HG03520 (cell line): ENCODE results near the gene CORIN.
"Not testable (repeated sequence)": the region's sequence is repeated elsewhere in the genome, so short reads cannot be mapped to it uniquely, and the experiment has no call there.

Experiments
- ATAC-seq: cut with Tn5 transposase; IDR thresholded peaks from one replicate; pipeline ENCODE4 v1.9.1; 2021; ENCODE audit warnings: mild to moderate bottlenecking, moderate library complexity; ENCODE audit not compliant: unreplicated experiment

CORIN gene

DNA sequence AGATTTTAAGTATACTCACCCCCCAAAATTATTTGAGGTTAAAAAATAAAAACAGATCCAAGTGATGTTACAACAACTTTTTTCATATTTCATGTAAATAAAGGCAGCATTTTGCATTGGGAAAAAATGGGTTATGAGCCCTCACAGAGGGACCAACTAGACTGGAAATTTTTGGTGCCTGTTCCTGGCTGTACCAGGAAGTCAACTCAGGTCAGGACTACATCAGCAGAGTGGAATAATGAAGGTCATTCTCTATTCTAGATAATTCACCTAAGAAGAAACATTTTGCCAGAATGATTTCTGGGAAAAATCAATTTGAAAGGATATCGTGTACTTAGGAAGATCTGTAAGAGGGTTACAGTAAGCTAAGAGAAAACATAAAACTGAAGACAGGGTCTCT lies 66.8 kb downstream of the CORIN start:
- no peak for ATAC-seq

DNA sequence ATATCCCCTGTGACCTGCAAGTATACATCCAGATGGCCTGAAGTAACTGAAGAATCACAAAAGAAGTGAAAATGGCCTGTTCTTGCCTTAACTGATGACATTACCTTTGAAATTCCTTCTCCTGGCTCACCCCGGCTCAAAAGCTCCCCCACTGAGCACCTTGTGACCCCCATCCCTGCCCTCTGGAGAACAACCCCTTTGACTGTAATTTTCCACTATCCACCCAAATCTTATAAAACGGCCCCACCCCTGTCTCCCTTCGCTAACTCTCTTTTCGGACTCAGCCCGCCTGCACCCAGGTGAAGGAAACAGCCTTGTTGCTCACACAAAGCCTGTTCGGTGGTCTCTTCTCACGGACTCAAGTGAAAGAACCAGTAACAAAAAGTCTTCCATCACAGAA lies 69.9 kb downstream of the CORIN start:
- ATAC-seq: not testable (repeated sequence)

DNA sequence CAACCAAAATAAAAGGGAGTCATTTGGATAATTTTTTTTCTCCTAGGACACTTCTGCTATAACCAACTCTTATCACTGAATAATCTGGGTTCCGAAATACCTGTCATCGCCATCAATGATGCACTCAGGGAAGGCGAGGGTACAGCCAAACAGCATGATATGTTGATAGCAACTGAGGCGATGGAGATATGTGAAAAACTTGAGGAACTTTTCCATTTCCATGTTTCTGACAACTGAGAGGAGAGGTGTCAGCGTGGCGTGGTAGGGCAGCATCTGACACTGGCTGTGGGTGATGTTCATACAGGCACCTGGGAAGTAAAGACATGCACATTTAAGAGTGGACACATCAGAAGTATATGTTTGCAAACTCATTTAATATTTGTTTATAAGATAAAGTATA lies 74.6 kb downstream of the CORIN start:
- ATAC-seq: no peak

DNA sequence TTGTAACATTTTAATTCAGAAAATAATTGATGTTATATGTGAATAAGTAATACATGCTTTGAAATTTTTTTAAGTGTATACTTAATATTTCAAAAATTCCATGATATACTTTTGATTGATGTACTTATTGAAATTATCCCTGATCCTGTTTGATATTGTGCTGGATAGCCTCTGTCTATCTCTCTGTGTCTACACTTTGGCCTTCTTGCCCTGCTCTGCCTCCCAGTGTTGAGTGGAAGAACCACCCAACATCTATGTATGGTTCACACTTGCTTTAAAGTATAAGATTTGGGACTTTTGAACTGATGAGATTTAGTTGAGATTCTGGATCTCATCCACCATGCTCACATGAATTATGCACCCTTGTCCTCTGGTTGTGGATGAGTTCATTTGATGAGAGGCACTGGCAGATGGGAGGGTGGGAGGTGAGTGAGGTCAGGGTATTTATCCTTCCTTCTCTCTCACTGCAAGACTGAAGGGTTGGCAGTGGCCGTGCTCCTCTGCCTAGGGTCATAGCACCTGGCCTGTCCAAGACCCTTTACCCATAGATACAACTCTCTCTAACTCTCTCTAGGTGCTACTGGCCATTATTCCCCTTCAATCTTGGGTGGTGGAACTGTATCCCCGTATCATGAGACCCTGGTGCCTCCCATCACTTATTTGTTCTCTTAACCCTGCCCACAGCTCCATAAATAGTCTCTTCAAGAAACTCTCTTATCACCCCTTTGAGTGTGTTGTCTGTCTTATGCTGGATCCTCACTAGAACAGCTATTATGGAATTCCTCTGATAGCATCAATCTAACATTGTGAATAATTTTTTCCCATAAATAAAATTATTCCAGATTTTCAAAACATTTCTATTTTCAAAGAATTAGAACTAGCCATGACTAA lies 75.2 kb downstream of the CORIN start:
- no peak for ATAC-seq

DNA sequence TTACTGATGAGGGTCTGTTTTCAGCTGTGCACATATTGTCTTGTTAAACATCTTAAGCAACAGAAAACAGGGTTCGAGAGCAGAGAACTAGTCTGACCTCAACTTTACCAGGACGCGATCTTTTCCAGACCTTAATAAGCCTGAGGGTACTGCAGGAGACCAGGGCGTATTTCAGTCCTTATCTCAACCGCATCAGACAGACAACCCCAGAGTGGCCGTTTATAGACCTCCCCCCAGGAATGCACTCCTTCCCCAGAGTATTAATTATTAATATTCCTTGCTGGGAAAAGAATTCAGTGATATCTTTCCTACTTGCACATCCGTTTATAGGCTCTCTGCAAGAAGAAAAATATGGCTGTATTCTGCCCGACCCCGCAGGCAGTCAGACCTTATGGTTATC lies 84.6 kb downstream of the CORIN start:
- not testable (repeated sequence) for ATAC-seq

DNA sequence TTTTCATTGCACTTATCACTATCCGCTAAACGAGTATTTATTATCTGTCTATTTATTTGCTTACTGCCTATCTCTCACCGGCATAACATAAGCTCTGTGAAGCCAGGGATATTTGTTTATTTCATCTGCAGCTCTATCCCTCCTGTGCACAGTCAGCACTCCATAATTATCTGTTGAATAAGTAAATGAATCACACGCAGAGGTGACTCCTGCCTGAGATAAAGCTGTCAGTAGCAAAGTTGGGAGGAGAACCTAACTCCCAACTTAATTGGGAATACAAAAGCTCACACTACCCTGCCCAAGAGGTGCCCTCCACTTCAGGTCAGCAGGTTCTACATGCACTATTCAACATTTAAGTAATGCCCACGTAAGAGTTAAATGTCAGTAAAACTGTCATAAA lies 85.7 kb downstream of the CORIN start:
- no peak for ATAC-seq

DNA sequence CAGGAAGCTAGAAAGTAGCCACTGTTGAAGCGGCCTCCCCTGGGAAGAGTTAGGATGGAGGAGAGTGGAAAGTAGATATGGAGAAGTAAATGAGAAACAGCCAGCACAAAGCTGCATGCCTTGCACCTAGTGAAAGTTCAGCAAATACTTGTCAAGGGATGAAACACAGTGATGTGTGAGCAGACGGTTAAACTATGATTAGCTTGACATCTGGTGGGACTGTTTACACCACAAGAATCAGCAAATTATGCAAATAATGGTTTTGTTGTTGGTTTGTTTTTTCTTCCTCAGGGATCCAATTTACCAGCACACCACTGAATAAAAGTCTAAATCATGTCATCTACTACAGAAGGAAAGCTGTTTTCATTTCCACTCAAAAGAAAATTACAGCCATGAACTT lies 87.1 kb downstream of the CORIN start:
- no peak for ATAC-seq

DNA sequence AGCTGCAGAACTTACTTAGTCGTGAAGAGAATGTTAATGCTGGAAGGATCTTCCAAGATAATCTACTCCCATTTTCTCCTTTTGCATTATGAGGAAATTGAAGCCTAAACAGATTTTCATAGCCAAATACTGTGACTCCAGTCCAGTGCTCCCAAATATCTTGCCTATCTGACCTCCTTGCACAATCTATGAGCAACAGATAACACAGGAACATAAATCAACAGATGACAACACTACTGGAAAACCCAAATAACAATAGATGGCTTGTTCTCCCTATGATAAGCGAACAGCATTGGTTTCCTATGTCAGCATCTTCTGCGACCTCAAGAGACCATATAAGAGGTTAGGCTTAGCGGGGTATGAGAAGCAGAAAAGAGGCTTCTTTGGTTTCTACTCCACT lies 88.0 kb downstream of the CORIN start:
- no peak for ATAC-seq

DNA sequence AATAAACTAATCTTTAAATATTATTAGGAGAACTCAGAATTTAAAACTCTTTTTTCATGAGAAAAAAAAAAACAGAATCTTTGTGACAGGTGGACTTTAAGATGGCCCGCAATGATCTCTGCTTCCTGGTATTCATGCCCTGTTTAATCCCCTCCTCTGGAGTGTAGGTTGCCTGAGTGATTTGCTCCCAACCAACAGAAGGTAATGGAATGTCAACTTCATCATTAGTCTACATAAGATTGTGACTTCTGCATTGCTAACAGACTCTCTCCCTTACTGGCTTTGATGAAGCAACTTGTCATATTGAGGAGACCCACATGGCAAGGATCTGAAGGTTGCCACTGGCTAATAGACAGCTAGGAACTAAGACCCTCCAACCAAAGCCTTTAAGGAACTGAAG lies 88.8 kb downstream of the CORIN start:
- ATAC-seq: no peak

DNA sequence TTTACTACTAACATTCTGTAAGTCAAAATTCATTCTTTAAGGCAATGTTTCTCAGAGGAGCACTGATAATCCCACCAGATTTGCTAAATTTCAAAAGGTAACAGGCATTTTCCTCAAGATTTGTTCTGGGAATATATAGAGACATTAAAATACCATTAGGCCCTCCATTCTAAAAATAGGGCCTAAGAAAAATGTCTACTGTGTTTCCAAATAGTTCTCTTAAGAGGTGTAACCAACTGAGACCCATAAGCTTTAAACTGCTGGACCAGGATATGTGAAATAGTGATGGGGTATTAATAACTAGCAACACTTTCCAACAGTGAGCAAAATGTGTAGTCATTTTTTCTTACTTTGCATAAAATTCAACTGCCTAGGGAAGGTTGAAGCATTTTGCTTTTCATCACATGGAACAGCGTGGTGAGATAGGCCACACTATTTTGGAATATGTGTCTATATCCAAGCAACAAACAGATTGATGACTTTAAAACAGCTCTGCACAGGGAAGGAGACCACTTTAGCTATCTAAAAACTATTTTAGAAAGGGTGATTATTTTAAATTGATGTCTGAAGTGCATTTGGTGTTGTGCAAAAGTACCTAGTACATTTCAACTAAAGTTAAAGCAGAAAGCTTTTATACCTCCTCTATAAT lies 89.9 kb downstream of the CORIN start:
- ATAC-seq: no peak

DNA sequence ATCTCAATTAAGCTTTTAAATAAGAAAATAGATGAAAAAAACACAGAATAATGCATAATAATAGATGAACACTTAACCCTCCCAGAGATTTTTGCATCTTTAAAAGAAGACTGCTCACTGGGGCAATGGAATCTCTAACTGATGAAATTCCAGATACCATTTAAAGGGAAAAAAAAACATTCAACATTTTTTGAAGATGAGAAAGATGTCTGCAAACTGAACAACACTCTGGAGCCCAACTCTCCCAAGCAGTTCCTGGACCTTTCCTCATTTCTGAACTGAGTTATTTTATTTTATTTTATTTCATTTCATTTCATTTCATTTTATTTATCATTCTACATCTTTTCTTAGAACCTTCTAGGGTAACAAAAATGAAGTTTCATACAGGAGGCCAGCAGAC lies 90.7 kb downstream of the CORIN start:
- ATAC-seq: no peak

DNA sequence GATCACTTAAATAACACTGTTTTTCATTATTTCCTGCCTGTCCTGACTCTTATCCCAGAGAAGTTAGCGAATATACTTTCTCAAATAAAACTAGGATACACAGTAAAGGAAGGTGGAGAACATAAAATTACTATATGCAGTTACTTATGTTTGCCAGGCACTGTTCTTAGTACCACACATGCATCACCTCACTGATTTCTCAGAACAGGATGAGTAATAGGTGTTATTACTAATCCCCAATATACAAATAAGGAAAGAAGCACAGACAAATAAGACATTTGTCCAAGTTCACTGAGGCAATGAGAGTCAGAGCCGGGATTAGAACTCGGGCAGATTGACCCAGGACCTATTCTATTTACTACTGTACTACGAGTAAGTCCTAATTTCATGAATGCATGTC lies 91.7 kb downstream of the CORIN start:
- no peak for ATAC-seq

DNA sequence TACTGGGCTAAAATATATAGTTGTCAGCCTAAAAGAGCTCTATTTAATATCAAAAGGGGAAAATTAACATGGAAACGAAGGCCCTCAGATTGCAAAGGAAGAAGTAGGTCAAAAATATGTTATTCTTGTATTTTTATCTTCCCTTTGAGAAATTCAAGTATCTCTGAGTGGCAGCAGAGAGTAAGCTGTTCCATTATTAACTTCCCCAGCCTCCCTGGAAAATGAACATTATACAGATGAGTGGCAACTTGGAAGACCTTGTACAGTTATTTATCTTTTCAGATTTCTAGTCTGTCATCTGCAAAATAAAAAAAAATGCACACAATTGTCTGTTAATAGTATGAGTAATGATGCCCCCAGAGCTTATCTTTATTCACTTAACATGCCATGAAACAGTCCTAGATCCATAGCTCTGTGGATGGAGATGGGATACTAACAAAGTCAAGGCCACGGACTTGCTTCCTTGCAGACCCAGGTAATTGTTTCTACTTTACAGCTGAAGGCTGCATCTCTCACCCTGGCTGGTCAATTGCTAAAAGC lies 93.0 kb downstream of the CORIN start:
- ATAC-seq: no peak

DNA sequence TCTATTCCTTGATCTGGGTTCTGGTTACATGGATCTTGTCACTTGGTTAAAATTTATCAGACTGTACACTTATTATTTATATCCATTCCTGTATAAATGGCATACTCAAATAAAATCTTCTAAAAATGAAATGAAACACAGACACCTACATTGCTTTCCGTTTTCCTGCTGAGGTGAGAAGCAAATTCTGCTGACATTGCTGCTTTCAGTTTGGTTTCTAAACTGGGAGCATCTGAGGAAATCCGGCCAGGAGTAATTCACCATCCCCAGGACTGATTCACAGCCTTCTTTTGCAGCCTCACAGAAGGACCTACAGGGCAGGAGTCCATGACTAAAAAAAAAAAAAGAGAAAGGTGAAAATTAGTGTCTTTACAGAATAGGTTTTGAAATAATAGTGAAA lies 93.6 kb downstream of the CORIN start:
- no peak for ATAC-seq

DNA sequence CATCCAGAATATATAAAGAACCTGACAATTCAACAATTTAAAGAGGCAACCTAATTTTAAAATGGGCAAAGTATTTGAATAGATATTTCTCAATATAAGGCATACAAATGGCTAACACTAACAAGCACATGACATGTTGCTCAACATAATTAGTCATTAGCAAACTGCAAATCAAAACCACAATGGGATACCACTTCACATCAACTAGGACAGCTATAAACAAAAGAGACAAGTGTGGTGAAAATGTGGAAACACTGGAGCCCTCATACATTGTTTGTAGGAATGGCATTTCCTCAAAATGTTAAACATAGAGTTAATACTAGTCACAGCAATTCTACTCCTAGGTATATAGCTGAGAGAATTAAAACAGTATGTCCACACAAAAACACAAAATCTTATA lies 96.7 kb downstream of the CORIN start:
- ATAC-seq: no peak

DNA sequence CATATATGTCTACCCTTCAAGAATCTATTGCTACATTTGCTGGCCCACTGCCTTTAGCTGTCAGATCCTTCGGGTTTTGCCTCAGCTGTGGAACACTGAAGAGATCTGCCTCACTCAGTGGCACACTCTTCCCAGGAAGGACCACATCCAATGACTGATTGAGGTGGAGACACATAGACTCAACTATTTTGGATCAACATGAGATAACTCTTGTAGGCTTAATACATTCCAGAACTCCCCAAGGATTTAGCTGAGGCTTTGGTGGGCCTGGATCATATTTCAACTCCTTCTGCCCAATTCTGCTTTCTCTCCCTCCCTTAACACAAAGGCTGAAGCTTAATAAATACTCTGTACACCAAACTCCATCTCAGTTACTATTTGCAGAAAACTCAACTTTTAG lies 100.5 kb downstream of the CORIN start:
- ATAC-seq: no peak

DNA sequence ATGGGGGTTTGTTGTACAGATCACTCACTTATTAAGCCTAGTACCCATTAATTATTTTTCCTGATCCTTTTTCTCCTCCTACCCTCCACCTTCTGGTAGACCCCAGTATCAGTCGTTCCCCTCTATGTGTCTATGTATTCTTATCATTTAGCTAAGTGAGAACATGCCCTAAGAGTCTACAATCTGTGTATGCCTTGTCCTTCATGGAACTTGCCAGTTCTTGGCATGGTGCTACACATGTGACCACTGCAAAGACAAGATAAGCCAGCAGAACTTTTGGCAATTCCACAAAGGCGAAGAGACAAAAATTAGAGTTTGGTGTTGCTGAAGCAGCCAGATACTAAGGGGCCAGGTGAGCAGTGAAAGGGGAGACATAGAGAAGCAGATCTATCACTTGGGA lies 101.3 kb downstream of the CORIN start:
- no peak for ATAC-seq

DNA sequence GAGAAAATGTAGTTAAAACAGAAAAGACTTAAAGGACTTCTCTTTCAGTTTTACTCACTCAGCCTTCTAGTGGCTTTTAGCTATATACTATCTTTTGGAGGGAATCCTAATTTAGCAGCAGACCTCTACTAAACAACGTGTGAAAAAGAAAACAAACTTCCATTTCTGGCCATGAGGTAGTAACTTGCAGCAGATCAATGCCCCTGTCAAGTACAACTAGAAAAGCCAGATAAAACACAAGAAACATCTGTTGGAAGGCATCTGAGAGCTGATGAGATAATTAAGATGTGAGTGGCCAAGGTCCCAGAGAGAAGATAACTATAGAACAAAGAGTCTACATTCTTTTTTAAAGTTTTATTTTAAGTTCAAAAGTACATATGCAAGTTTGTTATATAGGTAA lies 101.7 kb downstream of the CORIN start:
- ATAC-seq: no peak

DNA sequence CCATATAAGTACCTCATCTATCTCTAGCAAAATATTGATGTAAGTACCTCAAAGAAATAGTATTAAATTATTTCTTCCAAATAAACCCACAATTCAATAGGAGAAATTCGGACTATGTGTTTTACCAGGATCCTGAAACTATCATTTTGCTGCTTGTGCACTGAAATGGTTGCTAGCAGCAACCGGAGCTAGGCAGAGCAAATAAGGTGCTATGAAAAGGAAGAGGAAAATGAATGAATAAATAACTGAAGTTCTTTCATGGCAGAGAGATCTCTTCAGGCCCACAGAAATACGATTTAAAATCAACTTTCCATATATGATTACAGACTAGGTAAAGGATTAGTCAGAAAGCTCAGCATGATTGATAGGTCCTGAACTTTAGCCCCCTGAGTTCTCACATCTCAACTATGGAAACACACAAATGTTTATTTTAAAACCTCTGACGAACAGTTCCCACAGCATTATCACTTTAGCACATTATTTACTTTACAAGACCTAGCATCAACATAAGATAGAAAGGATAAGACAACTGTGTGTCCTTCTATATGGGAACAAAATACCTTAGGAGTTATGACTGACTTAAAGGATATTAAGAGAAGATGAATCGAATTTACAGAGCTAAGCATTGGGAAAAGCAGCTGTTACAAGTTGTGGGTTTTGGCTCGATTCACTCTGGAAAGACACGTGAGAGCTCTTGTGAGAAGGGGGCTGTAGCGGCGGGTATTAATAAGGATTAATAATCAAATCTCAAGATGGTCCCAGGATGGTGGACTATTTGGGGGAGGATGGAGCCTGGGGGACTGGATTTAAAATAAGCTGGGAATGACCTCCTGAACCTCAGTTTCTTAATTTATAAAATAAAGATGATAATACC lies 104.3 kb downstream of the CORIN start:
- ATAC-seq: no peak

DNA sequence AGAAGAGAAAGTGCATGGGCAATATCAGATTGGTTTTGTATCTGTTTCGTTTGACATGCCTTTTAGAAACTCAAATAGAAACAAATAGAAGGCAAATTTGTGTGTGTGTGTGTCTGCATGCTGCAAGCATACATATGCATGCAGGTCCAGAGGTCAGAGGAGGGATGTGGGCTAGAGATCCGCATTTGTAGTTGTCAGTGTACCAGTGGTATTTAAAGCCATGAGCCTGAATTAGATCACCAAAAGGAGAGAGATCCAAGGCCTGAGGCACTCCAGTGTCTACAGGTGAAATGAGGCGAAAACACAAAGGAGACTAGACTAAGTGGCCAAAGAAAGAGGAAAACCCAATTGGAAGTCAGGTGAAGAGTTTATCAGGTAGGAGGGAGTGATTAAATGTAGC lies 106.7 kb downstream of the CORIN start:
- no peak for ATAC-seq

DNA sequence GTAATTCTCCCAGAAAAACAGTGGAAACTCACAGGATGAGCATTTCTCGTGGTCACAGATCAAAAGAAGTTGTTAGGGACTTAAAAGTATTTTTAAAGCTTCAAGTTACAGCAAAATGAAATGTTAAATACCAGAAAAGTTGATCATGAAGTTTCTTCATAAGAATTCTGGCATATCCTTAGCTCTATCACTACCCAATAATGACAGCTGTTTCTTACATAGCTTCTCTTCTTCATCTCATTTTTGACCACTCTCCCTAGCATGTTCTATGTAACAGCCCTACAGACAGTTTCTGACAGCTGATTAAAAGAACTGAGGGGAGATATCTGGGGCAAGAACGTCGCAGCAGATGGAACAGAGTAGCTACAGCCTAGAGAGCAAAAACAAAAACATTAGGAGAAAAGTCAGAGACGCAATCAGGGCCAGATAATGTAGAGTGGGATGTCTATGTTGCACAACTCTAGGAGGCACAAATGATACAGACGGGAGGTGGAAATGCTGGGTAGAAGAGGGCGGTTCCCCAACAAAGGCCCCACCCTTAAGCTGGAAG lies 108.7 kb downstream of the CORIN start:
- no peak for ATAC-seq
